ENCODE data around the gene ZNF750. TPM values are rescaled to one million over a fixed set of nuclear protein-coding genes. Genes with fewer than 3 reads are reported as not detected.
A peak's percentile ranks its signal among the peaks of the same experiment; 100 is the strongest.

ZNF750 gene
- total RNA-seq, 2 donors from 2014 or later: 7.0 to 10.3 TPM

- Histone ChIP-seq H3K27me3 (replicated peaks; ENCODE audit: insufficient read depth) (no peaks in the 10 kb centered on the region), H3K27ac (peak overlapping the region; percentile 83 to 85), H3K4me1 (replicated peaks) (peaks cover 4% of the 10 kb centered on the region), H3K9me3 (no peaks in the 10 kb centered on the region), H3K4me3 (no peak overlapping the region), H3K36me3 (no peaks in the 10 kb centered on the region)
- DNase-seq (ENCODE audit: low spot score): no peak
- WGBS: 60% methylated on average over 22 of the region's 23 CpGs
- intact Hi-C loops (cut with DNase I): no loop called here
- peak; percentile 9 for TF ChIP-seq POLR2A (IDR thresholded peaks at IDR 0.05)
- no peak for TF ChIP-seq POLR2AphosphoS5 (IDR thresholded peaks at IDR 0.05)
These were observed 19.9 kb upstream of the ZNF750 start for GRCh38 chr17:82859431-82860403.

DNA sequence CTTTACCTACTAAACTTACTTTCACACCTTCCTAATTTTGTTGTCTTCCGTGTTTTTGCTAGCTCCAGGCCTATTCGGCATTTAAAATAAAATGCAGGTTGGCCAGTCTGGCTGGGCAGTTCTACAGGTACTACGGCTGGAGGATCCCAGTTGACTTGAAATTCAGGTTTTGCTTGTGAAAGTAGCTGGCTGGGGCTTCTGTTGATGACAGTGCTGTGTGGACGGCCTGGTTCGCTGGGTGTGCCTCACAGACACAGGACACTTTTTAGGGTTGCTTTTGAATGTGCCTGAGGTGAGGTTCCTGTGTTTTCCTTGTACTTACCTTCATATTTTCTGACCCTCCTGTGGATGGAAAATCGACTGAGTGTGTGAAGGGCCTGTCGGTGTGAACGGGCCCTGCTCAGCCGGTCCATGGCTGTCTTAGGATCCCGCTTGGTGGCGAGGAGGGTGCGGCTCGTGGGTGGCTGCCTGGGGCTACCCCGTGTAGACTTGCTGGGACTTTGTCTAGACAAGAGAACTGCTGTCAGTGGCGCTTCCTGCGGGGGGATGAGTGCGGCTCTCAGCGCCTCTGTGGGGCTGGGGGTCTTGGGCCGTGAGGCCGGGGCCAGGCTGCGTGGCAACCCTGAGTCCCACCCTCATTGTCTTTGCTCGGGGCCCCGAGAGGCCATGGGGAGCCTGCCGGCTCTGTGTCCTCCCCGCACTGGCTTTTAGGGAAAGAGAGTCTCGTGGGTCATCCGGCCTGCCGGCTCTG, 18.7 kb upstream of the ZNF750 start:
- peaks cover 4% of the 10 kb centered on the region for H3K4me1 ChIP-seq (replicated peaks)
- WGBS: 63% methylated on average over 28 of the region's 28 CpGs
- TF ChIP-seq POLR2A (IDR thresholded peaks at IDR 0.05) (no peak), POLR2AphosphoS5 (IDR thresholded peaks at IDR 0.05) (peak; percentile 88)
- intact Hi-C loops (cut with DNase I): no loop called here
- peak overlapping the region; percentile 83 to 85 for H3K27ac ChIP-seq
- H3K4me3 ChIP-seq: peak overlapping the region in 1 of 2 donors; percentile 10
- no peaks in the 10 kb centered on the region for H3K36me3 ChIP-seq
- H3K27me3 ChIP-seq (replicated peaks; ENCODE audit: insufficient read depth): no peaks in the 10 kb centered on the region
- H3K9me3 ChIP-seq: no peaks in the 10 kb centered on the region
- DNase-seq (ENCODE audit: low spot score): peak; percentile 89

DNA sequence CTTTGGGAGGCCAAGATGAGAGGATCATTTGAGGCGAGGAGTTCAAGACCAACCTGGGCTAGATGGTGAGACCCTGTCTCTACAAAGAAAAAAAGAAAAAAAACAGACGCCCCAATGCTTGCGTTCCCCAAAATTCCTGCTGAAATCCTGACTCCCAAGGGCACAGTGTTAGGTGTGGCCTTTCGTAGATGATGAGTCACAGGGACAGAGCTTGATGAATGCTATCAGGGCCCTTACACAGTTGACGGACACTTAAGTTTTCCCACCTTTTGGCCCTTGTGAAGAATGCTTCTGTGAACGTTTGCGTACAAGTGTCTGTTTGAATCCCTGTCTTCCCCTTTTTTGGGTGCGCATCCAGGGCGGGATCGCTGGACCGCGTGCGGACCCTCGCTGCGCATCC, 16.5 kb upstream of the ZNF750 start:
- Histone ChIP-seq H3K4me3 (no peak overlapping the region), H3K36me3 (no peaks in the 10 kb centered on the region), H3K9me3 (no peaks in the 10 kb centered on the region), H3K4me1 (replicated peaks) (peaks cover 4% of the 10 kb centered on the region), H3K27me3 (replicated peaks; ENCODE audit: insufficient read depth) (no peaks in the 10 kb centered on the region), H3K27ac (no peak overlapping the region)
- whole genome bisulfite sequencing: 91% methylated on average over 15 of the region's 15 CpGs
- intact Hi-C loops (cut with DNase I): no loop called here
- DNase-seq (ENCODE audit: low spot score): no peak
- TF ChIP-seq, protein P1, sequence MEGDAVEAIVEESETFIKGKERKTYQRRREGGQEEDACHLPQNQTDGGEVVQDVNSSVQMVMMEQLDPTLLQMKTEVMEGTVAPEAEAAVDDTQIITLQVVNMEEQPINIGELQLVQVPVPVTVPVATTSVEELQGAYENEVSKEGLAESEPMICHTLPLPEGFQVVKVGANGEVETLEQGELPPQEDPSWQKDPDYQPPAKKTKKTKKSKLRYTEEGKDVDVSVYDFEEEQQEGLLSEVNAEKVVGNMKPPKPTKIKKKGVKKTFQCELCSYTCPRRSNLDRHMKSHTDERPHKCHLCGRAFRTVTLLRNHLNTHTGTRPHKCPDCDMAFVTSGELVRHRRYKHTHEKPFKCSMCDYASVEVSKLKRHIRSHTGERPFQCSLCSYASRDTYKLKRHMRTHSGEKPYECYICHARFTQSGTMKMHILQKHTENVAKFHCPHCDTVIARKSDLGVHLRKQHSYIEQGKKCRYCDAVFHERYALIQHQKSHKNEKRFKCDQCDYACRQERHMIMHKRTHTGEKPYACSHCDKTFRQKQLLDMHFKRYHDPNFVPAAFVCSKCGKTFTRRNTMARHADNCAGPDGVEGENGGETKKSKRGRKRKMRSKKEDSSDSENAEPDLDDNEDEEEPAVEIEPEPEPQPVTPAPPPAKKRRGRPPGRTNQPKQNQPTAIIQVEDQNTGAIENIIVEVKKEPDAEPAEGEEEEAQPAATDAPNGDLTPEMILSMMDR (IDR thresholded peaks at IDR 0.05): no peak

DNA sequence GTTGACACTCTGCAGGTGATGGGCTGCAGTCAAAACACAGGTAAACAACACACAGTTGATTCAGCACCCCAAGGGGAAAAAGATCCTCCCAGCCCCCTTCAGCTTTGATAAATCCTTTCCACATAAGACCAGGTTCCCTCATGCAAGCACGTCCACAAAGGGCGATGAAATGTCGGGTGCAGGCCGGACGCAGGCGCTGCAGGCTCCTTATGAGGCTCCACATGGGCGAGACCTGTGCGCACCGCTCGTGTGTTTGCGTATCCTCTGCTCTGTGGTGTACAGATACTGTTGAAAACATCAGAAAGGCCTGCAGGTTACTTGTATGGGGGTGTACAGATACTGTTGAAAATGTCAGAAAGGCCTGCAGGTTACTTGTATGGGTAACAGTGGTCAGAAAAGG, 14.4 kb upstream of the ZNF750 start:
- Histone ChIP-seq H3K4me3 (no peak overlapping the region), H3K4me1 (replicated peaks) (peaks cover 4% of the 10 kb centered on the region), H3K27ac (no peak overlapping the region), H3K36me3 (no peaks in the 10 kb centered on the region), H3K27me3 (replicated peaks; ENCODE audit: insufficient read depth) (no peaks in the 10 kb centered on the region), H3K9me3 (no peaks in the 10 kb centered on the region)
- TF ChIP-seq, protein P1 (IDR thresholded peaks at IDR 0.05): no peak
- TF ChIP-seq POLR2A (IDR thresholded peaks at IDR 0.05): no peak
- intact Hi-C loops (cut with DNase I): no loop called here
- DNase-seq (ENCODE audit: low spot score): no peak
- 95% methylated on average over 11 of the region's 11 CpGs for WGBS

GRCh38 chr17:82851381-82851780, 11.6 kb upstream of the ZNF750 start:
- TF ChIP-seq POLR2A (IDR thresholded peaks at IDR 0.05): no peak
- TF ChIP-seq, protein P1 (IDR thresholded peaks at IDR 0.05): no peak
- TF ChIP-seq POLR2AphosphoS5 (IDR thresholded peaks at IDR 0.05): no peak
- 92% methylated on average over 12 of the region's 12 CpGs for WGBS
- no peaks in the 10 kb centered on the region for H3K4me1 ChIP-seq (replicated peaks)

More at GRCh38 chr17:82851381-82851780, 11.6 kb upstream of the ZNF750 start:
- intact Hi-C loops (cut with DNase I): no loop called here
- DNase-seq (ENCODE audit: low spot score): no peak
- no peak overlapping the region for H3K4me3 ChIP-seq
- H3K27ac ChIP-seq: no peak overlapping the region
- H3K36me3 ChIP-seq: no peaks in the 10 kb centered on the region
- H3K9me3 ChIP-seq: no peaks in the 10 kb centered on the region
- H3K27me3 ChIP-seq (replicated peaks; ENCODE audit: insufficient read depth): no peaks in the 10 kb centered on the region
